Measurements from ENCODE around the gene CFAP58.
A peak's percentile ranks its signal among the peaks of the same experiment; 100 is the strongest.

CFAP58 gene

GRCh38 chr10:104322416-104322782 is 31.2 kb upstream of the CFAP58 start:
- no peak for DNase-seq (ENCODE audit: low read depth in 3 of 3)

GRCh38 chr10:104323085-104323484 is 30.5 kb upstream of the CFAP58 start:
- DNase-seq (ENCODE audit: low read depth in 3 of 3) = no peak

DNA sequence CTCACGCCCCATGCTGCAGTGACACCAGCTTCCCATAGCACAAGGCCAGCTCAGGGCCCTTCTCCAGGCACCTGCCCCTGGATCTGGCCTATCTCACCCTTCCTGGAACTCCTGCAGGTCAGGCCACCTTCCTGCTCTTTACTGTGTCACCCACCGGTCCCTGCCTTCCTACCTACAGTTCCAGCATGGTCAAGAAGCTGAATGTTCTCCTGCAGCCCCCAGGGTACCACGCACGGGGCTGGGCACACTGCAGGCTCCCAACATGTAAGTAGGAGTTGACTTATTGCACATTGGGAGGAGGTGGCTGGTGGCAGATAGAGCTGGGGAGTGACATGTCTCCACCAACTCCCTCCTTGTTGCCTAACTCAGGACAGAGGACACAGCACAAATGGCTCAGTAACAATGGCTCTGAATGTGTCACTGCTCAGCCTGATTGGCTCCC is 29.9 kb upstream of the CFAP58 start:
- DNase-seq (ENCODE audit: low read depth in 3 of 3) = no peak

DNA sequence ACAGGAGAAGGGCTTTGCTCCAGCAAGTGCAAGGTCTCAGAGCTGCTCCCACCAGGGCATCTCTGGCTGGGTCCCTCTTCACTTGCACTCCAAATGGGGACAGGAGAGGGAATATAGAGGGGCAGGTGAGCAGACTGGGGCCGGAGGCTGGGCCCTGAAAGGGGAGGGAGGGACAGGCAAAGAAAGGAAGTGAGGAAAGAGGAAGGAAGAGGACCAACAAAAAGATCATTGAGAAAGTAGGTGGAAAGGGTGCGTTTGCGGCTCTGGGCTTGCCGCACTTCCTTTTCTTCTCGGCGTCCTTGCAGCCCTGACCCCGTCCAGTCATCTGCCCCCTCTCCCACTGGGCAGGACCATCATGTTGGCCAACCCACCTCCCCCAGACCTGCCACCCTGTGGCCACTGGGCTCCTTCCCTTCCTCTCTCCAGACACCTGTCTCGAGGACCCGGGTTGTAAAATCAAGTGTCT is 29.4 kb upstream of the CFAP58 start:
- no peak for DNase-seq (ENCODE audit: low read depth in 3 of 3)

- DNase-seq (ENCODE audit: low read depth in 3 of 3) = no peak
These were observed 28.7 kb upstream of the CFAP58 start for GRCh38 chr10:104324931-104325330.

DNA sequence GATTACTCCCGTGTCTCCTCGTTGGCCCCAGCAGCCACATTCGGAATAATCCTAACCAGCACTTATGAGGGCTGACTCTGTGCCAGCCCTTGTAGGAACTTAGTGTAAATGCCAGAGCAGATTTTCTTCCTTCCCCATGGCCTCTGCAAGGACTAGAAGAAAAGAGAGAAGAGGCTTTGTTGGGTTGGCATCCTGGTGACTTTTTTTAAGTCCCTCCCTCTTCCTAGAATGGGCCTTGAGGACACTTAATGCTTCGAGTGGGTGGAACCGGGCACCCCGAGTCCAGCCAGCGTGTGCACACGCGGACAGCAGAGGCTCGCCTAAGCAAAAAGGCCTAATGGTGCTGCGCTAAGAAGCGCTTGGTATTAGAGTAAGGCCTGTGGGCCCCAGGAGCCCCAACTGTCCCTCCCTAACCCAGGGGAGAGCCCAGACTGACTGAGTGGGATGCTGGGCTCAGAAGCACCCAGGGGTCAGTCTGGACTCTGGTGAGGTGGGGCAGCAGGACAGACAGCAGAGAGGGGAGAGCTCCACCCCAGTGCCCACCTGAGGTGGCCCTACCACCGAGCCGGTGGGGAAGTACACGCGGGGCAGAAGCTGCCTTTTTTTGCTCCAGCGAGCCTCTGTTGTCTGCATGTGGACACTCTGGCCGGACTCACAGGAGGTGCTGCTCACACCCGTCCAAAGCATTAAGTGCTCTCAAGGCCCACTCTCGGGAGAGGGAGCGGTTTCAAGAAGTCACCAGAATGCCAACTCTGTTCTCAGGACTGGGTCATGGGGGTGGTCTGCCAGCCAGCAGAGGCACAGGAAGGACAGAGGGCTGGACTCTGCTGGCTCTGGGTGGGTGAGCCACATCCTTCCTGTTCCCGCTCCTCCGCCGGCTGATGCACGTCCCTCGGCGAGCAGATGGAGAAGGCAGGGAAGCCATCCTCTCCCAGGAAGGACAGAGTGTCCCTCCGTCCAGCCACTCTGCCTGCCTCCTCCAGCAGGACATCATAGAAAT is 27.9 kb upstream of the CFAP58 start:
- no peak for DNase-seq (ENCODE audit: low read depth in 3 of 3)

DNA sequence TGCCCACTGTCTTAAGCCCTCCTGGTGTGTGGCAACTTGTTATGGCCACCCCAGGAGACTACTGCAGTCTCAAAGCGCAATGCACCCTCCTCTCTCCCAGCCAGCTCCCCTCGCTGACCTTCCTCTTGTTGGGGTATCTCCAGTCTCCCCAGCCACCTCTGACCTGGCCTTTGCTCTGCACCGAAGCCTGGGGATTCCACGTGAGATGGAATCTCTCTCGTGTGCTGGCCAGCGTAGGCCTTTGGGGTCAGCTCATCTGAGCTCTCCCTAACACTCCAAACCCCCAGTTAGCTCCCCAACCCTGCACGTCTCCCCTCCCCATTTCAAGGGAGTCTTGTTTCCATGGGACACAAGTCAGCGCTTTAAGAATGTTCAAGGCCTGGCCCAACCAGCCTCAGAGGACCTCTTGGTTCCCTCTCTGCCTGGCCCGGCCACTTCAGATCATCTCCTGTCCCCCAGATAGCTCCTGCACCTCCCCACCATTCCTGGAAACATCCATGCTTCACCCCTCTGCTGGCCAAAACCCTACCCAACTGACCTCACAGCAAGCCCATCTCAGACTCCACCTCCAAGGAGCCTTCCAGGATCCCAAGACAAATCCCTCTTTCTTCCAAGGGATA is 26.5 kb upstream of the CFAP58 start:
- no peak for DNase-seq (ENCODE audit: low read depth in 3 of 3)

DNA sequence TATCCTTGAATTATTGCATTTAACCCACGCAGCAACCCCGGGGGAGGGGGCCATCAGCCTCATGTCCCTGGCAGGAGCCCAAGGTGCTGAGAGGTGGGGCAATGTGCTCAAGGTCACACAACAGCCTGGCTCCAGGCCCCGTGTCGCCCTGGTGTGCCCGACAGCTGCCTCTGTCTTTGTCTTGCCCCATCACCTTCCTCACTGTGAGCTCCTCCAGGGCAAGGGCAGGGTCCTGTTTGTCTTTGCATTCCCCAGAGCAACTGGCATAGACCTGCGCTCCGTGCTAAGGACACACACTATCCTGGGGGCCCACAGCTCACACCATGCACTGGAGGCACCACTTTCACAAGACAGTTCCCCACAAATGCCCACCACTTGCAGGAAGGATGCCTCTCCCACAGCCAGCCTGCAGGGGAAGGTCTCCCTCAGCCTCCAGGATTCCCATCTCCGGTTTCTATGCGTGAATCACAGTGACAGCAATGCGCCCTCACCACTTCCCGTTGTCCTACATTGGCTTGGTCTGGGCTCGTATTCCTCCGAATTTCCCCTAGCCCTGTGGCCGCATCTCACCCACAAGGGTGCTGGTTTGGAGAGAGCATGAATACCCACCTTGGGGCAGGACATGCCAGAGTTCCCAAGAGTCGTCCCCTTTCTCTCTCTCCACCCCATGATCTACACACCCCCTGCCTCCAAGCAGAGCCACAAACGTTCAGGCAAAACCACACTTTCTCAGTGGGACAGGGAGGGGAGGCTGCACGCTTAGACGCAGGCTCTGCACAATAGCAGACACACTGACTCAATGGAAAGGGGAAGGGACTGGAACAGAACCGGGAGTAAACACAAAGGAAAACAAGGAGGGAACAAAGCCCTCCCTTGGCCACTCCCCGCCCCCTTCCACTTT is 25.6 kb upstream of the CFAP58 start:
- no peak for DNase-seq (ENCODE audit: low read depth in 3 of 3)

DNA sequence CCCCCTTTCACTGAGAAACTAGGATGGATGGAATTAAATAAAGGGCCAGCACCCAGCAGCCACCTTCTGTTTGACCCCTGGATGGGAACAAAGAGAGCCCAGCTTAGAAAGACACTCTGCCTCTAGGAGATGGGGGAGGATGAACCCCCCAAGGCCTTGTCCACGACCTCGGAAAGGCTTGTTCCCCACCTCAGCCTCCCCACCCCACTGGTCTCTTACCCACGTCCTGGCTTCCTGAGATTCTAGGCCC is 25.1 kb upstream of the CFAP58 start:
- DNase-seq (ENCODE audit: low read depth in 3 of 3) = no peak

GRCh38 chr10:104328896-104329710 is 24.5 kb upstream of the CFAP58 start:
- peak; percentile 55 to 73 (median 70) for DNase-seq (ENCODE audit: low read depth in 3 of 3)

- DNase-seq (ENCODE audit: low read depth in 3 of 3) = no peak
These were observed 23.9 kb upstream of the CFAP58 start for GRCh38 chr10:104329735-104330134.

GRCh38 chr10:104330168-104331110 is 23.2 kb upstream of the CFAP58 start:
- DNase-seq (ENCODE audit: low read depth in 3 of 3) = no peak

DNA sequence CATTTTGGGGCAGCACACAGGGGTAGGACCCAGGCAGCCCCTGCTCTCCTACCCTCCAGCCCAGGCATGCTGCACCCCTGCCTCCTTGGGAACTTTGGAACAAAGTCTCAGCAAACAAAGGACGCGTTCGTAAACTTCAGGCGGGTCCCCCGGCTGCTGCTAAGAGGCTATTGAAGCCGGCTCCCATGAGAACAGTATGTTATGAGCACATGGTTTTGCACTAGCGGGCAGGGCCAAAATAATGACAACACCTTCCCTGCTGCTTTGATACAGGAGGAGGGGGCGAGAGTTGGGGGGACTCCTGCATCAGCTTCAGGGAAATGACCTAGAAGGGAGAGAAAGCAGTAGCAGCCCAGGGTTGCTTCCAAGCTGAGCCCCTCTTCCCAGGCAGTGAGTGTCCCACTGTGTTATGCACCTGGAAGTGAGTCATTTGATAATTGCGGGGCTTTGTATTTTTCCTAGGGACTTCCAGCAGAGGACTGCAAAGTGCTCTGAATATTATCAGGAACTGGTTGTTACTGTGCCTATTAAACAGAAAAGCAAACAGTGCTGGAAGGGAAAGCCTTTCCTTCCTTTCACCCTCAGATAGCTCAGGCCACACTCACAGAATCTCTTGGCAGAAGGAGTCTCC is 22.3 kb upstream of the CFAP58 start:
- no peak for DNase-seq (ENCODE audit: low read depth in 3 of 3)

DNA sequence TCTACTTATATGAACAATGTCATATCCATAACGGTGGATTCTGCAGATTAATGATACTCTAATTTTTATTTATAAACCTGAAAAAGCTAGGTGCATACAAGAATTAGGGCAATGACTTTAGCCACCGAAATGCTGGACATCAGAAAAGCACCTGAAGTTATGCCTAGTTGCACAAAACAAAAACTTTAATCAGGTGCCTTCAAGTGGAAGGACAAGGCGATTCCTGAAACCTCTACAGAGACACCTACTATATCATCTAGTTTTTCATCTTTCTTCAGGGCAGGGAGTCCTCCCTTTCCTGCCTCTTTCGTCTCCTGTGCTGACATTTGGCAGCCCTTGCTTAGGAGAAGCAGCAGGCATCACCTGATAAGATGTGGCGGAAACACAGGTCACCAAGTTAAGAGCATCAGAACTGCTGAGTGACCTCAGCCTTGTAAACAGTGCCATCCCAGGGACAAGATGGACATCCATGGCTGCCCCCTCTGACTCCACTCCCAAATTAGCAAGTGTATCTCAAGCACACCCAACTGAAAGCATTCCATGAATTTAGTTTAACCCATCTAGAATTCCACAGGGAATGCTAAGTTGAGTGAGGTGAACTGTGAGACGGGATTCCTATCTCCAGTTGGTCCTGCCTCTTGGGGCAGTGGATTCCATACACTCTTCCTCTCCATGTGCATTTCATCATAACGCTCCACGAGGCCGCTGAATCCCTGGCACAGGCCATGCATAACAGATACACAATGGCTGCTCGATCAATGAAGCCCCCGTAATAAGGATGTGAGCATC is 21.2 kb upstream of the CFAP58 start:
- no peak for DNase-seq (ENCODE audit: low read depth in 3 of 3)

DNA sequence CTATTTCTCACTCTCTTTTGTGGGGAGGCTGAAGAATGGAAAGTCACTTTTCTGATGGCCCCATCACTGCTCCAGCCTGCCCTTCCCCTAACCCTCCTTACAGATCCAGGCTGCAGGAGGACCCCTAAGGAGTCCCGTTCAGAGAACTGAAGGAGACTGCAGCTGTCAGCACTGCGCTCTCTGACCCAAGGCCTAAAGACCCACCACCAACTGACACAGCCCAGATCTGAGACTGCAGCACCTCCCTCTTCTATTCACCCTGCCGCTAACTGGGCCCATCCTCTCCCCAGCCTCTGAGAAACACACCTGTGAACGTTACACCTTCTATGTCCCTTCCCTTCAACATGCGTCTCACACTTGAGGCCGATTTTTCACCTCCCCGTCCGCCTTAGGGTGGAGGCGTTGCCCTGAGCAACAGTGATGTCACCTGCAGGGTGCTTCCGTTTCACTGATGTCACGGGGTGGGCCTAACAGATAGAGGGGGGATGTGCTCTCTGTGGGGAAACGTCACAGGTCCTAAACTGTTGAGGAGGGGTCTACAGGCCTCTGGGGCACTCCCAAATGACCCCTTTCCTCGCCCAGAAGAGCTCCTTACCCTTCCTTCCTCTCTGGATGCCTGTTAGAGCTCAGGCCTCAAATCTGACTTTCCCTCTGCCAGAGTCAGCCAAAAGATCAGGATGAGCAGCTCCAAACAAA is 20.5 kb upstream of the CFAP58 start:
- DNase-seq (ENCODE audit: low read depth in 3 of 3) = no peak

DNA sequence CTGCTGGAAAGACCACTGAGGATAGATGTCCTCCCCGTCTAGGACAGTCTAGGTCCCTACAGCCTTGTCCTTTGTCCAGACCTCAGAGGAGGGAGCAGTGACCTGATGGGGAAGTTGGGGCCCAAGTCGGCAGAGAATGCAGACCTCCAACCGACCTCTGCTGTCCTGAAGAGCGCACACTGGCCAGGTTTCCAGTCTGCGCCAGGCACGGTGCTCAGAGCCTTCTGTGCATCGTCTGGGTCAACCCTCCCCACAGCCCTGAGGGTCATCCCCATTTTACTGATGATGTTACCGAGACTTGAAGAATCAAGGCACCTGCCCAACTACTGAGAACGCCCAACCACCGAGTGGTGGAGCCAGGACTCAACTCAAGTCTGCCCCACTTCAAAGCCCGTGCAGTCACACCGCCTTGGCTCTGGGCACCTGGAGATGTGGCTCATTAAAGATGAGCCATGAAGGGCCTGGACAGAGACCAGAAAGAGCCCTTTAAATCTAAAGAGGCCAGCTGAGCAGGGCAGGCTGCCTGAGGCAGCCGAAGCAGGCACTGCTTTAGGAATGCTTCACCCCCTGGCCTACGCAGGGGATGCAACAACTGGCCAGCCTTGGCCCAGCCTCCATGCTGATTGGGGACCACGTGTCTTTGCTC is 19.8 kb upstream of the CFAP58 start:
- no peak for DNase-seq (ENCODE audit: low read depth in 3 of 3)

DNA sequence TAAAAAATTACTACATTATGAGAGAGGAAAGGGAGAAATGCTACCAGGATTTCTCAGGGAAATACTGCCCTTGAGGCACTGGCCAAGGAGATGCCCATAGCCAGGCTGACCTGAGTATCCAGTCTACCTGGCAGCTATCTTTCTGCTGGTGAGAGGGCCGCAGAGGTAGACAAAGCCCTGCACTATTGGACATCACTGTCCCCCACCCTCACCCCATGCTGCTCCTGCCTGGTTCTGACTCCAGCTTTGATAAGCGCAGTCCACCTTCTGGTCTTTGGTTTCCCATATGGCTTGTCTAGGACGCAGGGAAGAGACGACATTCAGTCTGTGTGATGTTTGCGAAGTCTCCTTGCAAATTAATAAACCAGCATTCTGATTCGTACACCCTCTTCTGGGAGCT is 19.1 kb upstream of the CFAP58 start:
- no peak for DNase-seq (ENCODE audit: low read depth in 3 of 3)

All from stimulated activated CD4-positive, alpha-beta T cell treated with anti-CD3 and anti-CD28 coated beads, TNF-alpha, amount 100 ng/mL, for 24 hours (primary cell).